Vagina (tissue), 2 donors: ENCODE data around the gene CDC34. TPM values are rescaled to one million over a fixed set of nuclear protein-coding genes. Genes with fewer than 3 reads are reported as not detected.

Source experiments
- DNase-seq, 2 donors: peaks; one replicate each; pipeline ENCODE4 v3.0.0-alpha.2; 2017; ENCODE audit errors: extremely low spot score in 2 of 2
- H3K27ac ChIP-seq: fragments of 200-600 bp; sonication (generic); one replicate; pipeline ENCODE4 v1.5.1; 2019
- H3K27me3 ChIP-seq: fragments of 200-600 bp; sonication (generic); one replicate; pipeline ENCODE4 v1.5.1; 2019
- H3K36me3 ChIP-seq, 2 donors: fragments of 200-600 bp; sonication (generic); one replicate each; pipeline ENCODE4 v1.5.1; 2017 to 2019
- H3K4me1 ChIP-seq: fragments of 200-600 bp; sonication (generic); one replicate; pipeline ENCODE4 v1.5.1; 2019
- H3K4me3 ChIP-seq, 2 donors: fragments of 200-600 bp; sonication (generic); 1 replicate in 1 of 2; 2 replicates in 1 of 2; pipeline ENCODE4 v1.5.1; 2016 to 2019
- H3K9me3 ChIP-seq: fragments of 200-600 bp; sonication (generic); one replicate; pipeline ENCODE4 v1.5.1; 2019
- CTCF ChIP-seq, 3 experiments: fragments of 450-650 bp in 2 of 3; fragments of 200-600 bp in 1 of 3; sonication (generic) in 1 of 3; IDR thresholded peaks; one replicate each; pipeline ENCODE4 v1.5.1; 2017 to 2019; ENCODE audit warnings: antibody characterized with exemption in 3 of 3, mild to moderate bottlenecking in 2 of 3, moderate library complexity in 2 of 3
- POLR2A ChIP-seq, 2 donors: fragments of 450-650 bp; IDR thresholded peaks; one replicate each; pipeline ENCODE4 v1.6.1; 2017; ENCODE audit warnings: antibody characterized with exemption in 2 of 2, mild to moderate bottlenecking in 2 of 2, moderate library complexity in 2 of 2
- POLR2AphosphoS5 ChIP-seq, 2 donors: sonication (generic); formaldehyde crosslinking; IDR thresholded peaks; one replicate each; pipeline ENCODE4 v1.9.0; 2017; ENCODE audit warnings: antibody characterized with exemption in 2 of 2, mild to moderate bottlenecking in 2 of 2, low read depth in 1 of 2; ENCODE audit not compliant: insufficient read depth in 1 of 2
- intact Hi-C: fragments of 100-400 bp; cut with DNase I; formaldehyde crosslinking; loops from one replicate; pipeline ENCODE4 v1.15.1; 2023
- total RNA-seq: library from RNA; depleted of rRNA; stranded (reverse); fragments of >200 nt; gene quantifications from one replicate; pipeline ENCODE4 v1.2.3, GENCODE V29; 2016

Gene CDC34
- total RNA-seq, 1 donor from 2014 or later: 62.6 TPM

GRCh38 chr19:576768-577438, 45.3 kb downstream of the CDC34 start:
- no peak for TF ChIP-seq POLR2AphosphoS5 (IDR thresholded peaks at IDR 0.05; ENCODE audit: insufficient read depth in 1 of 2, low read depth in 1 of 2)
- intact Hi-C loops: no loop called here

GRCh38 chr19:577439-578392, 46.2 kb downstream of the CDC34 start:
- Histone ChIP-seq H3K27me3 (no peaks in the 10 kb centered on the region), H3K27ac (no peak overlapping the region), H3K36me3 (peaks cover 0 to 30% of the 10 kb centered on the region in 2 donors), H3K4me3 (no peak overlapping the region), H3K9me3 (no peaks in the 10 kb centered on the region), H3K4me1 (peaks cover 46% of the 10 kb centered on the region)
- DNase-seq: no peak
- intact Hi-C loops: no loop called here
- TF ChIP-seq POLR2A (IDR thresholded peaks at IDR 0.05): no peak
- TF ChIP-seq CTCF (IDR thresholded peaks at IDR 0.05): no peak
- no peak for TF ChIP-seq POLR2AphosphoS5 (IDR thresholded peaks at IDR 0.05; ENCODE audit: insufficient read depth in 1 of 2, low read depth in 1 of 2)

More at GRCh38 chr19:576768-577438, 45.3 kb downstream of the CDC34 start:
- Histone ChIP-seq H3K9me3 (no peaks in the 10 kb centered on the region), H3K36me3 (peaks cover 0 to 21% of the 10 kb centered on the region in 2 donors), H3K27ac (no peak overlapping the region), H3K4me1 (peaks cover 46% of the 10 kb centered on the region), H3K4me3 (no peak overlapping the region), H3K27me3 (no peaks in the 10 kb centered on the region)
- DNase-seq: no peak

- intact Hi-C loops: no loop called here
- Histone ChIP-seq H3K27ac (no peak overlapping the region), H3K27me3 (no peaks in the 10 kb centered on the region), H3K9me3 (no peaks in the 10 kb centered on the region), H3K36me3 (peaks cover 0 to 37% of the 10 kb centered on the region in 2 donors), H3K4me3 (no peak overlapping the region), H3K4me1 (peaks cover 31% of the 10 kb centered on the region)
- TF ChIP-seq CTCF (IDR thresholded peaks at IDR 0.05) (no peak), POLR2AphosphoS5 (IDR thresholded peaks at IDR 0.05; ENCODE audit: insufficient read depth in 1 of 2, low read depth in 1 of 2) (no peak), POLR2A (IDR thresholded peaks at IDR 0.05) (no peak)
- no peak for DNase-seq
Measured at GRCh38 chr19:579111-579841, 47.7 kb downstream of the CDC34 start.

DNA sequence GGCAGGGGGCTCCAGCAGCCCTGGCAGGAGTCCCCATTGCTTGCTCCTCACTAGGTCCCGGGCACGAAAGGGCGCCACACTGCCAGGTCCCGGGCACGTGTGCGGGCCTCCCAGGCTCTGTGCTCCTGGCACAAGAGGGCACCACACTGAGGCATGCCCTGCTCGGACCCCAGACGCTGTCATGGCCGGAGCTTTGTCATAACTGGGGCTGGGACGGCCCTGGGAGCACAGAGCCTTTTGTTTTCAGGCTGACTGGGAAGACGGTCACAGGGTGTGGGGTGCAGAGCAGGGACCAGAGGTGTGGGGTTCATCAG, 48.2 kb downstream of the CDC34 start:
- Histone ChIP-seq H3K27ac (no peak overlapping the region), H3K4me3 (no peak overlapping the region), H3K27me3 (no peaks in the 10 kb centered on the region), H3K36me3 (peaks cover 0 to 37% of the 10 kb centered on the region in 2 donors), H3K9me3 (no peaks in the 10 kb centered on the region), H3K4me1 (peaks cover 26% of the 10 kb centered on the region)
- intact Hi-C loops: no loop called here
- TF ChIP-seq CTCF (IDR thresholded peaks at IDR 0.05): no peak
- TF ChIP-seq POLR2AphosphoS5 (IDR thresholded peaks at IDR 0.05; ENCODE audit: insufficient read depth in 1 of 2, low read depth in 1 of 2): no peak
- TF ChIP-seq POLR2A (IDR thresholded peaks at IDR 0.05): no peak
- DNase-seq: no peak

GRCh38 chr19:580274-580835, 48.8 kb downstream of the CDC34 start:
- Histone ChIP-seq H3K27ac (no peak overlapping the region), H3K4me3 (no peak overlapping the region), H3K27me3 (no peaks in the 10 kb centered on the region), H3K36me3 (peaks cover 0 to 37% of the 10 kb centered on the region in 2 donors), H3K9me3 (no peaks in the 10 kb centered on the region), H3K4me1 (peaks cover 20% of the 10 kb centered on the region)
- DNase-seq: no peak
- TF ChIP-seq POLR2AphosphoS5 (IDR thresholded peaks at IDR 0.05; ENCODE audit: insufficient read depth in 1 of 2, low read depth in 1 of 2): no peak
- no peak for TF ChIP-seq CTCF (IDR thresholded peaks at IDR 0.05)
- no peak for TF ChIP-seq POLR2A (IDR thresholded peaks at IDR 0.05)
- intact Hi-C loops: no loop called here
